Gastrocnemius medialis (tissue), 4 donors: ENCODE data around the gene ANXA7. TPM values are rescaled to one million over a fixed set of nuclear protein-coding genes. Genes with fewer than 3 reads are reported as not detected.
"Not testable (repeated sequence)": the region's sequence is repeated elsewhere in the genome, so short reads cannot be mapped to it uniquely, and the experiment has no call there.

Experiments
- ATAC-seq, 2 donors: fragments of 150-250 bp; one replicate each; pipeline ENCODE4 v1.9.1; 2016
- DNase-seq, 2 donors: peaks; one replicate each; pipeline ENCODE4 v3.0.0-alpha.2; 2019
- H3K27ac ChIP-seq, 4 donors: fragments of 200-600 bp; sonication (generic); 1 replicate in 1 of 4; 2 replicates in 3 of 4; pipeline ENCODE4 v1.5.1; 2016 to 2018; ENCODE audit warnings: mild to moderate bottlenecking in 2 of 4, moderate library complexity in 1 of 4
- H3K27me3 ChIP-seq, 3 donors: fragments of 200-600 bp; sonication (generic) in 2 of 3; 1 replicate in 1 of 3; 2 replicates in 2 of 3; pipeline versions ENCODE4 v1.5.1 to v1.6.0; 2016 to 2019; ENCODE audit warnings: mild to moderate bottlenecking in 1 of 3, moderate library complexity in 1 of 3
- H3K36me3 ChIP-seq, 2 donors: fragments of 200-600 bp; sonication (generic) in 1 of 2; one replicate each; pipeline ENCODE4 v1.5.1; 2017 to 2018
- H3K4me1 ChIP-seq, 2 donors: fragments of 200-600 bp; sonication (generic) in 1 of 2; one replicate each; pipeline ENCODE4 v1.5.1; 2016 to 2017; ENCODE audit warnings: mild to moderate bottlenecking in 2 of 2
- H3K4me3 ChIP-seq, 4 donors: fragments of 200-600 bp; sonication (generic) in 3 of 4; 1 replicate in 1 of 4; 2 replicates in 3 of 4; pipeline ENCODE4 v1.5.1; 2016 to 2019; ENCODE audit warnings: mild to moderate bottlenecking in 2 of 4
- H3K9me3 ChIP-seq, 3 donors: fragments of 200-600 bp; sonication (generic) in 2 of 3; 1 replicate in 1 of 3; 2 replicates in 2 of 3; pipeline ENCODE4 v1.5.1; 2016 to 2019
- POLR2A ChIP-seq, 2 donors: fragments of 450-650 bp; IDR thresholded peaks; one replicate each; pipeline ENCODE4 v1.6.1; 2017; ENCODE audit warnings: antibody characterized with exemption in 2 of 2, mild to moderate bottlenecking in 2 of 2, moderate library complexity in 2 of 2
- in situ Hi-C, 4 donors: fragments of 200-750 bp; cut with MboI; loops; one replicate each; pipeline versions ENCODE4 v1.15.0 to v1.8.0; 2017; ENCODE audit warnings: low sequenced_read_pairs in 4 of 4
- intact Hi-C: fragments of 100-400 bp; cut with DNase I; formaldehyde crosslinking; loops from one replicate; pipeline ENCODE4 v1.15.1; 2023; ENCODE audit warnings: low total_unique reads
- total RNA-seq, 4 donors: library from RNA; depleted of rRNA; stranded (reverse); fragments of >200 nt; gene quantifications; one replicate each; pipeline versions ENCODE4 v1.1.0 to v1.2.3, GENCODE V29; 2016
- TF ChIP-seq, protein P1 (sequence below), 5 experiments: fragments of 450-650 bp in 3 of 5; fragments of 200-600 bp in 2 of 5; sonication (generic) in 2 of 5; IDR thresholded peaks in 4 of 5; conservative IDR thresholded peaks in 1 of 5; 1 replicate in 4 of 5; 2 replicates in 1 of 5; pipeline ENCODE4 v1.5.1; 2016 to 2019; ENCODE audit warnings: antibody characterized with exemption in 5 of 5, mild to moderate bottlenecking in 3 of 5, moderate library complexity in 3 of 5

Gene ANXA7
- total RNA-seq, 4 donors from 2014 or later, result 169 to 203 (median 186) TPM

GRCh38 chr10:73401636-73402035 lies 12.2 kb downstream of the ANXA7 start:
- no peaks in the 10 kb centered on the region for H3K9me3 ChIP-seq
- TF ChIP-seq, protein P1, sequence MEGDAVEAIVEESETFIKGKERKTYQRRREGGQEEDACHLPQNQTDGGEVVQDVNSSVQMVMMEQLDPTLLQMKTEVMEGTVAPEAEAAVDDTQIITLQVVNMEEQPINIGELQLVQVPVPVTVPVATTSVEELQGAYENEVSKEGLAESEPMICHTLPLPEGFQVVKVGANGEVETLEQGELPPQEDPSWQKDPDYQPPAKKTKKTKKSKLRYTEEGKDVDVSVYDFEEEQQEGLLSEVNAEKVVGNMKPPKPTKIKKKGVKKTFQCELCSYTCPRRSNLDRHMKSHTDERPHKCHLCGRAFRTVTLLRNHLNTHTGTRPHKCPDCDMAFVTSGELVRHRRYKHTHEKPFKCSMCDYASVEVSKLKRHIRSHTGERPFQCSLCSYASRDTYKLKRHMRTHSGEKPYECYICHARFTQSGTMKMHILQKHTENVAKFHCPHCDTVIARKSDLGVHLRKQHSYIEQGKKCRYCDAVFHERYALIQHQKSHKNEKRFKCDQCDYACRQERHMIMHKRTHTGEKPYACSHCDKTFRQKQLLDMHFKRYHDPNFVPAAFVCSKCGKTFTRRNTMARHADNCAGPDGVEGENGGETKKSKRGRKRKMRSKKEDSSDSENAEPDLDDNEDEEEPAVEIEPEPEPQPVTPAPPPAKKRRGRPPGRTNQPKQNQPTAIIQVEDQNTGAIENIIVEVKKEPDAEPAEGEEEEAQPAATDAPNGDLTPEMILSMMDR (IDR thresholded peaks at IDR 0.05 in 4 of 5, conservative IDR thresholded peaks at IDR 0.05 in 1 of 5), result no peak
- no peak for TF ChIP-seq POLR2A (IDR thresholded peaks at IDR 0.05)
- no peaks in the 10 kb centered on the region for H3K27me3 ChIP-seq
- in situ Hi-C loops (no loop called here), intact Hi-C loops (no loop called here)
- peak overlapping the region in 1 of 4 donors; percentile 39 for H3K27ac ChIP-seq
- no peak for DNase-seq
- peaks cover 0 to 26% of the 10 kb centered on the region in 2 donors for H3K36me3 ChIP-seq
- H3K4me1 ChIP-seq, result peaks cover 42 to 67% of the 10 kb centered on the region in 2 donors
- ATAC-seq, result no peak
- H3K4me3 ChIP-seq, result no peak overlapping the region

DNA sequence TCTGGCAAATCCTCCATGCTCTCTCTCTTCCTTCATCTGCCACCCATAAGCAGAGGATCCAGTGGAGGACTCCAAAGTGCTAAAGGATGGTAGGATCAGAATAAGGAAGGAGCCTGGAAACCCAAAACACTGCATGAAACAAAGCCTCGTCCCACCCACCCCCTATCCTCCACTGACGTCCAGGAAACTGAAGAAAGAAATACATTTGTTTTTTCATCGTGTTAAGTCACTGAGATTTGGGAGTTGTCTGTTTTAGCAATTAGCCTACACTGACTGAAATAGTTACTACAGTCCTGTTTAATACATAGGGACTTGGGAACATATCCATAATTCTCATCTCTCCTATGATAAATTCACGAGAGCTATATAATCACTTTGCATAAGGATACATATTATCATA lies 14.8 kb downstream of the ANXA7 start:
- TF ChIP-seq, protein P1 (IDR thresholded peaks at IDR 0.05 in 4 of 5, conservative IDR thresholded peaks at IDR 0.05 in 1 of 5), result no peak
- no peak for TF ChIP-seq POLR2A (IDR thresholded peaks at IDR 0.05)
- in situ Hi-C loops (no loop called here), intact Hi-C loops (no loop called here)
- no peaks in the 10 kb centered on the region for H3K27me3 ChIP-seq
- H3K4me3 ChIP-seq, result no peak overlapping the region
- peaks cover 0 to 48% of the 10 kb centered on the region in 2 donors for H3K36me3 ChIP-seq
- peaks cover 17 to 43% of the 10 kb centered on the region in 2 donors for H3K4me1 ChIP-seq
- H3K9me3 ChIP-seq, result no peaks in the 10 kb centered on the region
- ATAC-seq (no peak), DNase-seq (no peak)
- H3K27ac ChIP-seq, result peak overlapping the region; percentile 5 to 55 (median 34)

- Histone ChIP-seq H3K4me3 (no peak overlapping the region), H3K36me3 (peaks cover 0 to 52% of the 10 kb centered on the region in 2 donors), H3K4me1 (peaks cover 16 to 33% of the 10 kb centered on the region in 2 donors), H3K27ac (peak overlapping the region in 1 of 4 donors; percentile 55), H3K27me3 (no peaks in the 10 kb centered on the region), H3K9me3 (no peaks in the 10 kb centered on the region)
- in situ Hi-C loops, result no loop called here
- DNase-seq (no peak), ATAC-seq (no peak)
- intact Hi-C loops, result no loop called here
- TF ChIP-seq, protein P1 (IDR thresholded peaks at IDR 0.05 in 4 of 5, conservative IDR thresholded peaks at IDR 0.05 in 1 of 5), result no peak
- no peak for TF ChIP-seq POLR2A (IDR thresholded peaks at IDR 0.05)
These were observed 15.8 kb downstream of the ANXA7 start for GRCh38 chr10:73398024-73398423.

DNA sequence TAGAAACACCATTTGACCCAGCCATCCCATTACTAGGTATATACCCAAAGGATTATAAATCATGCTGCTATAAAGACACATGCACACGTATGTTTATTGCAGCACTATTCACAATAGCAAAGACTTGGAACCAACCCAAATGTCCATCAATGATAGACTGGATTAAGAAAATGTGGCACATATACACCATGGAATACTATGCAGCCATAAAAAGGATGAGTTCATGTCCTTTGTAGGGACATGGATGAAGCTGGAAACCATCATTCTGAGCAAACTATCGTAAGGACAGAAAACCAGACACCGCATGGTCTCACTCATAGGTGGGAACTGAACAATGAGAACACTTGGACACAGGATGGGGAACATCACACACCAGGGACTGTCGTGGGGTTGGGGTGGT lies 19.5 kb downstream of the ANXA7 start:
- in situ Hi-C loops, result not testable (repeated sequence)

GRCh38 chr10:73388228-73388627 lies 25.6 kb downstream of the ANXA7 start:
- intact Hi-C loops, result no loop called here
- peak in 1 of 2 donors; percentile 41 for ATAC-seq
- Histone ChIP-seq H3K9me3 (no peaks in the 10 kb centered on the region), H3K4me1 (no peaks in the 10 kb centered on the region), H3K4me3 (no peak overlapping the region), H3K36me3 (peaks cover 5 to 77% of the 10 kb centered on the region in 2 donors), H3K27me3 (no peaks in the 10 kb centered on the region), H3K27ac (peak overlapping the region in 2 of 4 donors; percentile 12 to 20)
- DNase-seq, result no peak
- in situ Hi-C loops, result no loop called here
- TF ChIP-seq POLR2A (IDR thresholded peaks at IDR 0.05), result no peak
- TF ChIP-seq, protein P1 (IDR thresholded peaks at IDR 0.05 in 4 of 5, conservative IDR thresholded peaks at IDR 0.05 in 1 of 5), result no peak

More for the DNA sequence above, 19.5 kb downstream of the ANXA7 start:
- intact Hi-C loops, H3K27ac ChIP-seq, H3K27me3 ChIP-seq, H3K4me3 ChIP-seq, ATAC-seq, H3K9me3 ChIP-seq, DNase-seq: not testable (repeated sequence)
- Histone ChIP-seq H3K36me3 (peaks cover 0 to 73% of the 10 kb centered on the region in 2 donors), H3K4me1 (peaks cover 10% of the 10 kb centered on the region in 2 donors)
